GM19099 (cell line): ENCODE measurements around the gene BOK.

Experiments
- POLR2A ChIP-seq: IDR thresholded peaks from 3 replicates; pipeline ENCODE4 v1.6.1; 2011; ENCODE audit warnings: low read depth; ENCODE audit not compliant: insufficient read length; ENCODE audit errors: extremely low read depth

Gene BOK

DNA sequence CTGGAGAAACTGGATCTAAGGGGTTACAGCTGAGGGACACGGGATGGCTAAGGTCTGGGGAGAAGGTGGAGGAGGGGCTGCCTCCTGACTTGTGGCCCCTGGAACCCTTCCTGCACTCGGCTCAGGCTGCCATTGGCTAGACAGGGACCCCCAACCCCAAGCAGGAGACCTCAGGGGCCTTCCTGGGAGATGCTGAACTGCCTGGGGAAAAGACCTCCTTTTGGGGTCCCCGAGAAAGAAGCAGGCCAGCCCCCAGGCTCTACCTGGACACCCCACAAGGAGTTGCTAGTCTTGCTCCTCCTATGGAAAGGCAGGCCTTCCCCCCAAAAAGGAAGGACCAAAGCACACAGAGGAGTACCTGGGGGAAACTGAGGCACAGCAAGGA lies 10.1 kb upstream of the BOK start:
- TF ChIP-seq POLR2A = no peak

DNA sequence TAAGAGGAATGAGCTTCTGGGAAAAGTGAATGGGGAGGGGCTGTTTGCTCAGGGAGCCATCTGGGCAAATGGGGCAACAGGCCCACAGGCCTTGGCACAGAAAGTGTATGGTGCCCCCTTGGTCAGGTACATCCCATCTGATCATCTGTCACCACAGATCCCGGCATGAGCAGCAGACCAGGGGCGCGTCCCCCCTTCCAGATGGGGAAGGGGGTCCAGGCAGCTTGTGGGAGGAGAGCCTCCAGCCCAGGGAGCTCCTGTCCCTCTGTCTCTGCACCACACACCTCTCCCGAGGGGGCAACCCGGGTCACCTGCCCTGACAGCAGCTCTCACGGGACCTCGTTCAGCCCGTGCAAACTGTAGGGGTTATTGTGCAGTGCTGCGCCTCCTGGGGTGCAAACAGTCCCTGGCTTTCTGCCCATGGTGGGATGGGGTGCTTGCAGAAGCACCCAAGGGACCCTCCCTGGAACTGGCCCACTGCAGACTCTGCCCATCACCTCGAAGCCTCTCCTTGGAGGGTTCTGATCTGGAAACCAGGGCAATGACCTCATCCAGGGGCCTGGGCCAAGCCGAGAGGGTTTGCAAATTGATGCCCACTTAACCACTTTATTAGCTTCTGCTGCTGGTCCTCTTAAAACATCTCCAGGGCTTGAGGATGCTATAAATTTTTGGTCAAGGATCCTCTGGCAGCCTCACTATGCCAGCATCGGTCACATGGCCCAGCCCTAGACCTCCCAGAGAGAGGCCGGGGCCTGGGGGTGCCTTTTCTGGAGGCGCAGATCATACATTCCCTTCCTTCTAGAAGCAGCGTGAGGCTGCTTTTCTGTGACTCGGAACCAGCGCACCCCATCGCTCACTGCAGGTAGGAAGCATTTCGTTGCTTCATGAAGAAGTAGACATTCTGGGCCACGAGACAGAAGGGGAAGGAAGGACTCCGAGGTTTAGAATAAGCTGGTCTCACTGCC lies 7.6 kb upstream of the BOK start:
- no peak for TF ChIP-seq POLR2A

DNA sequence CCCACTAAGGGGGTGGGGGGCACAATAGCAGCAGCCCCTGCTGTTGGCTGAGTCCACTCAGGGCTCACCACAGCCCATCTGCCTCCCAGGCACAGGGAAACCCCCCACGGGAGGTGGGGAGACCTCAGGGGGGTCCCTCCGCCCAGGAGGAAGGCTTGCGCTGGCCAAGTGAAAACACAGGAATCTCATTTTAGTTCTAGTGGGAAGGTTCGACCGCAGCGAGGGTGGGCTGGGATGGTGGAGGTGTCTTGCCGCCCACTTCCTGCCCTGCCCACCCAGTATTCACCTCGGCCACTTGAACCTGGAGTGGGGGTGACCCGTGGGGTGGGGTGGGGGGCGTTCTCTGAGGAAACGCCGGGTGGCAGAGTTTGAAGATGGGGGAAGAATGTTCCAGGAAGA lies 6.9 kb upstream of the BOK start:
- TF ChIP-seq POLR2A = no peak

DNA sequence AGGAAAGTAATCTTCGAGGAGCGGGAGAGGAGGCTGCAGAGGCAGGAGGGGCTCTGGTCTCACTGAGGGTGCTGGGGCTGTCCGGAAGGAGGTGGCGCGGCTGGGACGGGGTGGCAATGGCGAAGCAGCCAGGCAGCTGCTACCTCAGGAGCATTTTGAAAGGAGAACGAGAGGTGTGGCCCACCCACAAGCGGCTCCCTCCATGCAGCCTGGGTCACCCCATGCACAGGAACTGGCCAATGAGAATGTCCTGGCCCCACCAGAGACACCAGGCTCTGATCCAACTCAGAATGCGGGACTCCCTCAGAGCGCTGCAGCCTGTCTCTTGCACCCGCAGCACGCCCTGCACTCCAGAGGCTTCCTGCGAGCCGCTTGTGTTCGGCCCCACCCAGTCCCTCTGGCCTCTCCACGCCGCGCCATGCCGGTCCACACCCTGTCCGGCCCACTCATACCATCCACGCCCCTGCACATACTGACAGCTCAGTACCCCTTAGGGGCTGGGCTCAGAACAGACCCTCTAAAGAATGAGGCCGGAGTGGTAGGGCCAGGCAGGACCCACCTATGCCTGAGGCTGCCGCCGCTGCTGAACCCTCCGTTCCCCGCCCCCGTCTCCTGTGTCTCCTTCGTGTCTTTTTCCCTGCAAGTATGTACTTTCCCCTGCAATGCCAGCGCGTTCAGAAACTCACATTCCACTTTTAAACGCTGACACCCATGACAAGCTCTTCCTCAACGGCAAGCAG lies 6.4 kb upstream of the BOK start:
- no peak for TF ChIP-seq POLR2A

DNA sequence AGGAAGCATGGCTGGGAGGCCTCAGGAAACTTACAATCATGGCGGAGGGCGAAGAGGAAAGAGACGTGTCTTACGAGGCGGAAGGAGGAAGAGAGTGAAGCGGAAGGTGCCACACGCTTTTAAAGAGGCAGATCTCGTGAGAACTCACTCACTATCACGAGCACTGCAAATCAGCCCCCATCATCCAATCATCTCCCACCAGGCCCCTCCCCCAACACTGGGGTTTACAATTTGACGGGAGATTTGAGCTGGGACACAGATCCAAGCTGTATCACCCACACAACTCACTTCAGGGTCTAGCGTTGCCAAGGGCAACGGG lies 5.1 kb upstream of the BOK start:
- TF ChIP-seq POLR2A = no peak

DNA sequence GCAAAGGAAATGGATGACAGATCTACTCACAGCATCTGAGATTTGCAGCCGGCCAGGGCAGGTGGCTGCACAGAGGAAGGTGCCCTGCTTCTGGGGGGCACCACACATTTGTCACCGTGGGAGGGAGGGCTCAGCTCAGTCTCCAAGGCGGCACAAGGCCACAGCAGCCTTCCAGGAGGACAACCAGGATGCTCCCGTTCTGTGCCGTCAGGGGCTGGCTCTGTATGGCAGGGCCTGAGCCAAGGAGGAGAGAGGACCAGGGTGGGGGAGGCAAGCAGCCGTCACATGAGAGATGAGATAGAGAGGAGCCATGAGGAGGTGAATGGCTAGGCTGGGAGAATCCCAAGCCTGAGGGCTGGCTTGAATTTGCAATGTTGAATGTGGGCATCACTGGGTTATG lies 4.6 kb upstream of the BOK start:
- no peak for TF ChIP-seq POLR2A

DNA sequence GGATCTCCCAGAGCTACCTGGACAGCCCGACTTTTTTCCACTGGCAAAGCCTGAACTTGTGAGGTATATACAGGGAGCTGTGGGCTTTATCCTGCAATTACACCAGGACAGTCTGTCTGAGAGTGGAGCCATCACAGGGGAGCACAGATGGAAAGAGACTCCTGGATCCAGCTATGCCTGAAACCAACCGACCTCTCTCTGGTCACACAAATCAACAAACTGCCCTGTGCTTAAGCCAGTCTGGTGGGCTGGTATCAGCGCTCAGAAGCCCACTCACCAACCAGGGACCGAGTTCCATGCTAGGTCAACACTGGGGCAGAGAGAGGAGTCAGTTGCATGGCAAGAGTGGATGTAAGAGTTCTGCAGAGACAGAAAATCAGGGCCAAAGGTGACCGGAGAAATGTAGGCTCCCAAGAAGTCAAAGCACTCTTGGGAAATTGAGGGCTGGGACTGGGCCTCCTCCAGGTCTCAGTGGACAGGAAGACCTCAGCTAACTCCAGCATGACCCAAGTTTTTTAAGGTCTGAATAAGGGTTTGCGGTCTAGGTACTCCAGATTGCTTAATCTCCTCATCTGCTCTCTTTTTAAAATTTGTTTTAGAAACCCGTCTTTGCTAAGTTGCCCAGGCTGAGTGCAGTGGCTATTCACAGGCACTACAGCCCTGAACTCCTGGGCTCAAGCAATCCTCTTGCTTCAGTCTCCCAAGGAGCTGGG lies 3.8 kb upstream of the BOK start:
- no peak for TF ChIP-seq POLR2A

DNA sequence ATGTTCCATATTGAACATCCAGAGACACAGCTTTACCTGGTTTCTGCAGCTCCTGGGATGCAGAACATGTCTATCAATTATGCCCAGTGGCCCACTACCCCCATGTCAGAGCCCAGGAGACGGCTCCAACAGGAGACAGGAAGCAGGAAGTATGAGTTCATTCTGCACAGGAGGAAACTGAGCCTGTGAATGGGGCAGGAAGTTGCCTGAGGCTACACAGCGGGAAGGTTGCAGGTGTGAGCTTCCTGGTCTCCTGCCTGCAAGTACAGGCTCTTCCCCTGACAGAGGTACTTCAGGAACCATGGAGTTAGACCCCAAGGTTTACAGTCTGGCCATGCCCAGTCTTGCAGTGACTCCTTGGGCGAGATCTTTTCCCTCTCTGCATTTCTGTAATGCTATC lies 2.8 kb upstream of the BOK start:
- no peak for TF ChIP-seq POLR2A

DNA sequence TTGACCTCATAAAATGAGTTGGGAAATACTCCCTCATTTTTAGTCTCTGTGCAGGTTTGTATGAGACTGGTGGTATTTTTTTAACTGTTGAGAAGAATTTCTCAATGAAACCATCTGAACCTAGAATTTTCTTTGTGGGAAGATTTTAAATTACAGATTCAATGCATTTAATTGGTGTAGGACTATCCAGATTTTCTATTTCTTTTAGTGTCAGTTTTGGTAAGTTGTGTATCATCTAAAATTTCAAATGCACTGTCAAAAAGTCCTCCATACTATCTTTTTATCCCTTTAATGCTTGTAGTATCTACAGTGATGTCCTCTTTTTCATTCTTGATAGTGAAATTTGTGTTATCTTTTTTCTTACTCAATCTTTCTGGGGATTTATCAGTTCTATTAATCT lies 1.8 kb upstream of the BOK start:
- no peak for TF ChIP-seq POLR2A

DNA sequence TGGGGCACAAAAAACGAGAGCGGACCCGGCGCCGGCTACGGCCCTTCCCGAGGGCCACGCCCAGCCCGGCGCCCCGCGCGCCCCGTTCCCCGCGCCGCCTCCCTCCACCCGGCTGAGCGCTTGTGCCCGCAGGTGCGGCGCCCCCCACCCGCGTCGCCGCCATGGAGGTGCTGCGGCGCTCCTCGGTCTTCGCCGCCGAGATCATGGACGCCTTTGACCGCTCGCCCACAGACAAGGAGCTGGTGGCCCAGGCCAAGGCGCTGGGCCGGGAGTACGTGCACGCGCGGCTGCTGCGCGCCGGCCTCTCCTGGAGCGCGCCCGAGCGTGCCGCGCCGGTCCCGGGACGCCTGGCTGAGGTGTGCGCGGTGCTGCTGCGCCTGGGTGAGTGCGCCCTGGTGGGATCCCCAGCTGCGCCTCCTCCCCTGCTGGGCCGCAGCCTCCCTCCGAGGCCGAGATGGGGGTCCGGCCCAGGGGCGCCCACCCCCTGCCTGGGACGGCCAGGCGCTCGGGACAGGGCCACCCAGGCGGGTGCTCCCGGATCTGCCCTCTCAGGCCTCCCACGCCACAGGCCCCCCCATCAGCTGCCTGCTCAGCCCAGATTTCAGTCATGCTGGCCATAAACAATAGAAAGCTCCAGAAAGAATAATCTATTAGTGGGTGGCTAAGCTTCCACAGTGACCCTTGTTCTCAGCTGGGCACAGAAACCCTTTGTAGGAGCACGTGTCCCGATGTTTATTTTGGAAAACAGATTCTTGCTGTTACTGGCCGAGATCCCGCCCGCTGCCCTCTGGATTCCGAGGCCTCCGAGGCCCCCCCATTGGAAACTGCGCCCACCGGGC lies 997 bp downstream of the BOK start:
- TF ChIP-seq POLR2A = no peak

DNA sequence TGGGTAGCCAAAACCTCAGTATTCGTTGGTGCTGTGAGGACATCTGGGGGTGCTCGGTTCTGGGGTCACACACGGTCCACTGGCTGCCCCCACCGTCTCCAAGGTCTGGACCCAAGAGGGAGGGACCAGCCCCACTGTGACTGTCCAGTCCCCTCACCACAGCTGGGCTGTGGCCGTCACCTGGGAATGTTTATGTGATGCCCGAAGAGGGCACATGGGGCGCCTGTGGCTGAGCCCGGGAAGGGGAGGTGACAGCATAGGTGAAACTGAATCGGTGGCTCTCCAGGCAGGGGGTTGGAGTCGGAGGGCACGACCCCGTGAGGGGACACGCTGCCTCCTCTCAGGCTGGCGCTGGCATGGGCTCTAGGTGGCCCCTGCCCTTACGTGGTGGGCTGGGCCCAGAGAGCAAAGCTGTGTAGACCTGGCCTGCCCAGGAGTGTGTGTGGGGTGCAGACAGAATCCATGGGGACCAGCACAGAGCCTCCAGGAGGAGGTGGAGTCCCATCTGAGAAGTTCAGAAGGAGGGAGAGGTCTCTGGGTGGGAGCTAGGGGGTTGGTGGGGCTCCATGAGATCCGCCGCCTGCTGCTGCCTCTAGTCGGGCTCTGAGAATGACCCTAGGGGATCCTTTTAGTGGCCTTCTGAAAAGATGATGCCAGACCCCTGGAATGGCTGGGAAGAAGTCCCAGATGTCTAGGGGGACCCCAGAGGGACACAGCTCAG lies 1.8 kb downstream of the BOK start:
- TF ChIP-seq POLR2A = no peak

DNA sequence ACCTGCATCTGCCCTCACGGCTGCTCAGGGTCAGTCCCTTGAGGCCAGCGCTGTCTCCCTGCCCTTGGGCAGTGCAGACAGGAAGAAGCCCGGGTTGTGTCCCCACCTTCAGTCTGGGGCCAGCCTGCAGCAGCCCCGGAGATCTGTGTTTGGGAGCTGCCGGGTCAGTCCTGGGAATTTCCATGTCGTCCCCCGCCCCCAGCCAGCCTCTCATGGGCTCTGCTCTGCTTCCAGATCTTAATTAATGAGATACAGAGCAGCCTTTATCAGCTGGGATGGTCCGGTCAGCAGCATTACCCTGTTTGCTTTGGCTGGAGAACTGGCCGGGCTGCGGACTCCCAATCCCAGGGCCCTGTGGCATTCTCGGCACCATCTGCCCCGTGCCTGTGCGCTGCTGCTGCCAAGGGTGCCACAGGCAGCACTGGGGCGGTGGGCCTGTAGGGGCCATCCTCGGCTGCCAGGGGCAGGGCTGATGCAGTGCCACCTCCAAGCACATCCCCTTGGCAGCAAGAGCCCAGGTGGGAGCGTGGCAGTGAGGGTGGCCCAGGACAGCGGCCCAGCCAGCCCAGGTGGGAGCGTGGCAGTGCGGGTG lies 2.4 kb downstream of the BOK start:
- no peak for TF ChIP-seq POLR2A

DNA sequence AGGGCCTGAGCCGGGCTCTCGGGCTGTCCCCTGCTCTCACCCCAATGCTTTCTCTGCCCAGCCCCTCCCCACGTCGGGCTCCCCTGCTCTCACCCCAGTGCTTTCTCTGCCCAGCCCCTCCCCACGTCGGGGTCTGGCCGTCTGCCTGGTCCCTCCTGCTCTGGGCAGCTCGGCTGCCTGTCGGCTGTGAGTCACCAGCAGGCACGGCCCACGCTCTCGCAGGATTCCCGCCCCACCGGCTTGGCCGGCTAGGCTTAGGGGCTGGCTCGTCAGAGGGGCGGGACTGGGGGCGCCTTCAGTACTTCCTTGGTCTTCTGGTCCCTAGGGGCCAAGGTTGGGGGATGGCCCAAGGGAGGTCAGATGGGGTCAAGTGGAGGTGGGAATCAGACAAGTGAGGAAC lies 3.3 kb downstream of the BOK start:
- TF ChIP-seq POLR2A = no peak
